Subcutaneous adipose tissue (tissue), 4 donors: ENCODE results near the gene VWA8. TPM values are rescaled to one million over a fixed set of nuclear protein-coding genes. Genes with fewer than 3 reads are reported as not detected.

Experiments
- CTCF ChIP-seq: fragments of 450-650 bp; IDR thresholded peaks from one replicate; pipeline ENCODE4 v1.5.1; 2016; ENCODE audit warnings: low read depth, mild to moderate bottlenecking, control low read depth, antibody characterized with exemption, moderate library complexity
- total RNA-seq, 4 donors: library from RNA; depleted of rRNA; stranded (reverse); fragments of >200 nt; gene quantifications; one replicate each; pipeline ENCODE4 v1.1.0, GENCODE V29; 2016

VWA8 gene
- total RNA-seq, 4 donors from 2014 or later, result 18.1 to 28.3 (median 20.3) TPM

GRCh38 chr13:41578371-41578770 lies 382.5 kb downstream of the VWA8 start:
- TF ChIP-seq CTCF, result no peak

GRCh38 chr13:41577436-41577835 lies 383.5 kb downstream of the VWA8 start:
- TF ChIP-seq CTCF, result no peak

- TF ChIP-seq CTCF, result no peak
Measured at GRCh38 chr13:41568972-41569351, 391.9 kb downstream of the VWA8 start.

- TF ChIP-seq CTCF, result no peak
Measured at GRCh38 chr13:41568143-41568971, 392.6 kb downstream of the VWA8 start.

GRCh38 chr13:41567363-41567762 lies 393.5 kb downstream of the VWA8 start:
- TF ChIP-seq CTCF, result no peak

- no peak for TF ChIP-seq CTCF
Measured at GRCh38 chr13:41565846-41566245, 395.1 kb downstream of the VWA8 start.

GRCh38 chr13:41565216-41565615 lies 395.7 kb downstream of the VWA8 start:
- TF ChIP-seq CTCF, result no peak
